ENCODE data around the gene PRX. TPM values are rescaled to one million over a fixed set of nuclear protein-coding genes. Genes with fewer than 3 reads are reported as not detected.
"Not testable (repeated sequence)": the region's sequence is repeated elsewhere in the genome, so short reads cannot be mapped to it uniquely, and the experiment has no call there.

The PRX gene
- total and polyA plus RNA-seq, 4 donors: 3.1 to 7.6 (median 5.1) TPM

DNA sequence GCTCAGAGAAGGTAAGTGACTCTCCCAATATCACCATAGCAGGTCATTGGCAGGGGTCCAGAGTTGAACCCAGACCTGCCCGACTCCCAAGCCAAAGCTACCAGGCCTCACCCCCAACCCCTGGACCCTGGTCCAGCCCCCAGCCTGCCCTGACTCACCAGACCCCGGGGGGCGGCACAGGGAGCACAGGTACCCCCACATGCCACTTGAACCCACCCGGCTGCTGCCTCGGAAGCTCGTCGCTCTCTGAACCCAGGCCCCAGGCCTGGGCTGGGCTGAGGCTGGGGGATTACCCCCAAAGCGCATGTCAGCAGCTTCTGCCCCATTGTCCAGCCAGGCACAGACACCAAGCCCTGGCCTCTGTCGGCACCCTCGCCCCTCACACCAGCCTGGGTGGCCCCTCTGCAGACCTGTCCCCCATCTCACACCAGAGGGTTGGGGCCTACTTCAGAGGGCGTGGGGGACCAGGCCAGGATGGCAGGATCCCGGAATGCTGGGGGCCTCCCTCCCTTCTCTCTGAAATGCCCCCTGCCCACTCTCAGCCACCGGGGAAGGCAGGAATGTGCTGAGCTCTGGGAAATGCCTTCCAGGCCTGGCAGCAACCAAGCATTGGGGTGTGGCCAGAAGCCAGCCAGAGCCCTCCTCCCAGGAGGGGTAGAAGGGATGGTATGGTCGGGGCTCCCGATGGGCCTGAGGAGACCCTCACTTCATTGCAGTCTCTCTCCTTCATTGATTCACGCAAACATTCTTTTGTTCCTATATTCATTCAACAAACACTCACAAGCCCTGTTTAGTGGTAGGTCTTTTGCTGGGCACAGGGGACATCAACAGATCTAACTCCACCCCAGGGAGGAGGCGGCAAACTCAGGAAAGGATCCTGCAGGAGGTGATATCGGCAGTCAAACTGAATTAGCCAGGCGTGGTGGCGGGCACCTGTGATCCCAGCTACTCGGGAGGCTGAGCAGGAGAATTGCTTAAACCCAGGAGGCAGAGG lies 1.7 kb upstream of the PRX start:
- intact Hi-C loops (cut with DNase I): no loop called here
- DNase-seq (no peak), ATAC-seq (ENCODE audit: low FRiP score) (no peak)
- no peaks in the 10 kb centered on the region for H3K4me1 ChIP-seq (ENCODE audit: control insufficient read depth in 1 of 2, insufficient read depth in 2 of 2, low read length in 2 of 2)
- no peaks in the 10 kb centered on the region for H3K9me3 ChIP-seq (ENCODE audit: control insufficient read depth, low read length)
- WGBS, 2 donors: 66 to 71% methylated on average over 21 of the region's 21 CpGs
- no peaks in the 10 kb centered on the region for H3K27me3 ChIP-seq (ENCODE audit: control insufficient read depth in 1 of 2, insufficient read depth in 2 of 2, low read length in 1 of 2)
- no peak overlapping the region for H3K4me3 ChIP-seq (ENCODE audit: low read length in 2 of 2)
- H3K27ac ChIP-seq (ENCODE audit: low read depth in 1 of 2, low read length in 2 of 2): no peak overlapping the region
- no peaks in the 10 kb centered on the region for H3K36me3 ChIP-seq (ENCODE audit: control insufficient read depth in 1 of 2, insufficient read depth in 2 of 2, low read length in 1 of 2)

DNA sequence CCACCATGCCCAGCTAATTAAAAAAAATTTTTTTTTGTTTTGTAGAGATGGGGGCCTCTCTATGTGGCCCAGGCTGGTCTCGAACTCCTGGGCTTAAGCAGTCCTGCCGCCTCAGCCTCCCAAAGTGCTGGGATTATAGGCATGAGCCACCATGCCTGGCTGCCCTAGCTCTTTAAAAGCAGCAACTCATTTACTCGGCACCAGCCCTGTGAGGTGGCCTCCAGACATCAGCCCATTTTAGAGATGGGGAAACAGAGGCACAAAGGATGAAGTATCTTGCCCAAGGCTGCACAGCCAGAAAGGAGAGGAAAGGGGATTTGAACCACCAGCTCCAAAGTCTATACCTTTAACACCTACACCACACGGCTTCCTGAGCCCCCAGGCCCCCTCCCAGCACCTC lies 312 bp downstream of the PRX start:
- intact Hi-C loops (cut with DNase I): no loop called here
- Histone ChIP-seq H3K27me3 (ENCODE audit: control insufficient read depth in 1 of 2, insufficient read depth in 2 of 2, low read length in 1 of 2) (no peaks in the 10 kb centered on the region), H3K27ac (ENCODE audit: low read depth in 1 of 2, low read length in 2 of 2) (no peak overlapping the region), H3K4me1 (ENCODE audit: control insufficient read depth in 1 of 2, insufficient read depth in 2 of 2, low read length in 2 of 2) (no peaks in the 10 kb centered on the region), H3K36me3 (ENCODE audit: control insufficient read depth in 1 of 2, insufficient read depth in 2 of 2, low read length in 1 of 2) (no peaks in the 10 kb centered on the region), H3K4me3 (ENCODE audit: low read length in 2 of 2) (no peak overlapping the region), H3K9me3 (ENCODE audit: control insufficient read depth, low read length) (no peaks in the 10 kb centered on the region)
- ATAC-seq (ENCODE audit: low FRiP score) (no peak), DNase-seq (no peak)
- 72 to 81% methylated on average over 4 of the region's 4 CpGs for WGBS, 2 donors

DNA sequence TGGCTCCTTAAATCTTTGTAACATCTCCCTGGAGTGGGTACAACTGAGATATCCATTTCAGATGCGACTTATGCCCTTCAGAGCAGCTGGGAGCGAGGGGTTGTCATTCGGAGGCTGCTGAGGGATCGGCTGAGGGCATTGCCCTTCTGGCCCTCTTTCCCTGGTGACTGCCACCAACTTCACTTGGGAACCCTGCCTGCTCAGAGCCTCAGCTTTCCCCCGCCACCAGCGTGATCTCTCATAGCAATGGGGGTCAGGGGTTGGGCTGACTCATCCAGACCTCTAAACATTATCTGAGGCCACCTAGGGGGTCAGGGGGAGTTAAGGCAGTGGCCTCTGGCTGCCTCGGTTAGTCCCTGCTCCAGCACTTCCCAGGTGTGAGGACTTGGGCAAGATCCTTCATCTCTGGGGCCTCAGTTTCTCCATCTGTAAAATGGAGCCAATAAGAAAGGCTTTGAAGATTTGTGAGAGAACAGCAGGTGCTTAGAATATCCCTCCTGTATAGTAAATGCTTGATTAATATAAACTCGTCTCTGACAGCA lies 1.1 kb downstream of the PRX start:
- no peaks in the 10 kb centered on the region for H3K9me3 ChIP-seq (ENCODE audit: control insufficient read depth, low read length)
- DNase-seq (no peak), ATAC-seq (ENCODE audit: low FRiP score) (no peak)
- H3K27ac ChIP-seq (ENCODE audit: low read depth in 1 of 2, low read length in 2 of 2): no peak overlapping the region
- 82 to 85% methylated on average over 8 of the region's 8 CpGs for WGBS, 2 donors
- no peak overlapping the region for H3K4me3 ChIP-seq (ENCODE audit: low read length in 2 of 2)
- intact Hi-C loops (cut with DNase I): no loop called here
- no peaks in the 10 kb centered on the region for H3K4me1 ChIP-seq (ENCODE audit: control insufficient read depth in 1 of 2, insufficient read depth in 2 of 2, low read length in 2 of 2)
- H3K36me3 ChIP-seq (ENCODE audit: control insufficient read depth in 1 of 2, insufficient read depth in 2 of 2, low read length in 1 of 2): no peaks in the 10 kb centered on the region
- H3K27me3 ChIP-seq (ENCODE audit: control insufficient read depth in 1 of 2, insufficient read depth in 2 of 2, low read length in 1 of 2): no peaks in the 10 kb centered on the region

DNA sequence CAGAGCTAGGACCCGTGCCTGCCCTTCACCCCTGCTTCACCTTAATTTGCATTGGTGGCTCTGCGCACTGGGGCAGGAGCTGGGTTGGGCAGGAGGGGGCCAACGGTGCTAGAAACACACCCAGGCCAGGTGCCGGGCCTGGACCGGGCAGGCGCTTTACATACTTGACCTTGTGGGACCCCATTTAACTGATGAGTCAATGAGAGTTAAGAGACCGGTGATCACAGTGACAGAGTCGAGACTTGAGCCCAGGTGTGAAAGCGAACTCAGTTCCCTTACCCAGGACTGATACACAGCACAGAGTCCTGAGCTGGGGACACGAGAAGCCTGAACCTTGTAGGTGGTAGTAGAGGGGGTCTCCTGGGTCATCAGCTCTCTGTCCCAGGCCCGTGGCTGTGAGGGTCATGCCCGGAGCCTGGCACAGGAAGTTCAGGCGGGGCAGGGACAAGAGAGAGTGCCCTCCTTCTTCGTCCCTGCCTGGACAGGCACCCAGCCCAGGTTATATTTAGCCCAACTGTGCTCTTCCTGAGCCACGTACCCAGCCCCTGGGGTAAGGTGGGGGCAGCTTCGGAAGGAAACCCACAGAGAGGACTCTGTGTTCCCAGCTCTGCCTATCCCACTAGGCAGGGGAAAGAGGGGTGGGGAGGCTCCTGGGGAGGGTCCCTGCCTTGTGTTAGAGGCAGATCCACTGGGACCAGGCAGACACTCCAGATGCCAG lies 1.9 kb downstream of the PRX start:
- Histone ChIP-seq H3K4me3 (ENCODE audit: low read length in 2 of 2) (no peak overlapping the region), H3K36me3 (ENCODE audit: control insufficient read depth in 1 of 2, insufficient read depth in 2 of 2, low read length in 1 of 2) (no peaks in the 10 kb centered on the region), H3K9me3 (ENCODE audit: control insufficient read depth, low read length) (no peaks in the 10 kb centered on the region), H3K4me1 (ENCODE audit: control insufficient read depth in 1 of 2, insufficient read depth in 2 of 2, low read length in 2 of 2) (no peaks in the 10 kb centered on the region), H3K27ac (ENCODE audit: low read depth in 1 of 2, low read length in 2 of 2) (no peak overlapping the region), H3K27me3 (ENCODE audit: control insufficient read depth in 1 of 2, insufficient read depth in 2 of 2, low read length in 1 of 2) (no peaks in the 10 kb centered on the region)
- ATAC-seq (ENCODE audit: low FRiP score): peak; percentile 19
- no peak for DNase-seq
- intact Hi-C loops (cut with DNase I): no loop called here
- 57 to 58% methylated on average over 16 of the region's 16 CpGs for WGBS, 2 donors

DNA sequence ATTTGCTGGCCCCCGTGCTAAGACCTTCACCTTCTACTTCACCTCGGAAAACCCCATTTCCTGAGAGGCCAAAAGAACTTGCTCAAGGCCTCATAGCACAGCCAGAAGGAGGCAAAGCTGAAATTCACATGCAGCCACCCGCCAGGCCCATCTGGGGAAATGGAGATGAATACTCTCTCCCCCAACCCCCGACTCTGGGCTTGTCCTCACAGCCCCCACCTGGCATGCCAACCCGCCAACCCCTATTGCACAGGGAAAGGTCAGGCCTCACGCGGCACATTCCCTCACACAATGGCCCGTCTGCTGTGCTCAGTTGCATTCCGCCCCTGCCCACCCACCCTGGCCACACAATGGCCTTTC lies 3.2 kb downstream of the PRX start:
- no peaks in the 10 kb centered on the region for H3K36me3 ChIP-seq (ENCODE audit: control insufficient read depth in 1 of 2, insufficient read depth in 2 of 2, low read length in 1 of 2)
- H3K4me3 ChIP-seq (ENCODE audit: low read length in 2 of 2): no peak overlapping the region
- no peaks in the 10 kb centered on the region for H3K9me3 ChIP-seq (ENCODE audit: control insufficient read depth, low read length)
- DNase-seq (no peak), ATAC-seq (ENCODE audit: low FRiP score) (no peak)
- 83 to 84% methylated on average over 9 of the region's 9 CpGs for WGBS, 2 donors
- intact Hi-C loops (cut with DNase I): no loop called here
- H3K27me3 ChIP-seq (ENCODE audit: control insufficient read depth in 1 of 2, insufficient read depth in 2 of 2, low read length in 1 of 2): no peaks in the 10 kb centered on the region
- H3K27ac ChIP-seq (ENCODE audit: low read depth in 1 of 2, low read length in 2 of 2): no peak overlapping the region
- no peaks in the 10 kb centered on the region for H3K4me1 ChIP-seq (ENCODE audit: control insufficient read depth in 1 of 2, insufficient read depth in 2 of 2, low read length in 2 of 2)

DNA sequence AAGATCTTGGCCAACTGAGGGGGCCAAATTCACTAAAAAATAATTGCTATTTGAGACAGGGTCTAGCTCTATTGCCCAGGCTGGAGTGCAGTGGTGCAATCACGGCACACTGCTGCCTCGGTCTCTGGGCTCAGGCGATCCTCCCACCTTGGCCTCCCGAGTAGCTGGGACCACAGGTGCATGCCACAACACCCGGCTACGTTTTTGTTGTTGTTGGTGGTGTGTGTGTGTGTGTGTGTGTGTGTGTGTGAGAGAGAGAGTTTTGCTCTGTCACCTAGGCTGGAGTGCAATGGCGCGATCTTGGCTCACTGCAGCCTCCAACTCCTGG lies 4.6 kb downstream of the PRX start:
- WGBS, 2 donors: 76 to 80% methylated on average over 8 of the region's 8 CpGs
- H3K27ac ChIP-seq (ENCODE audit: low read depth in 1 of 2, low read length in 2 of 2); intact Hi-C loops (cut with DNase I): not testable (repeated sequence)

DNA sequence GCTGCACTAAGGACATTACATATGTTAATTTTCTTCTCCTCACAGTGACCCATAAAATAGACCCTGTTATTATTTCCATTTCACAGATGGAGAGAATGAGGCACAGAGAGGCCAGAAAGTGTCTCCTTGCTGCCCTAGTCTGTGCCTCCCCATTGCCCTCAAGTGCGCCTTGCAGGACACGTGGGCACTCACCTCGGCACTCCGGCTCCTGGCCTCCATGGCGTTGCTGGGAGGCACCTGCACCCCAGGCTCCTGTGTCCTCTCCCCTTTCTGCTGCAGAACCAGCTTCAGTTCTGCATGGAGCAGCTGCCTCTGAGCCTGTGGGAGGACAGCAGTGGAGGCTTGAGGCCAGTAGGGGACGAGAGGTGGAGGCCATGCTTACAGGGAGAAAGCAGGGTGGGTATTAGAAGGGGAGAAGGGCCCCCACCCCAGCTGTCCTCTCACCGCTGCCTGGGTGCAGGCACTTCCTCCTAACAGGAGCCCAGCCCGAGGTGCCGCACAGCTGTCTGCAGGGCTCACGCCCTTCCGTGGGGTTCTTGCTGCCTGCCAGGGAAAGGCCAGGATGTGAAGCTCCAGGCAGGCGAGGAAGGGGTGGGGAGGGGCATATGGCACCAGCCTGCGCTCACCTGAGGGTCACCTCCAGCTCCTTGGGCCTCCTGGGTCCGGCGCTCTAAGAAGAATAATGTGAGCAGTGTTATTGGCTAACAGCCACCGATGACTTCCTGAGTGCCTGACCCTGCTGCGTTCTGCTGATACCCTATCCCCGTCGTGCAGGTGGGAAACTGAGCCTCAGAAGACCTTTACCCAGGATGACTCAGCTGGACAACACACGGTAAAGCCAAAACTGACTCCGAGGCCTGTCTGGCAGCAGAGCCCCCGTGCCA lies 5.2 kb downstream of the PRX start:
- WGBS, 2 donors: 62 to 67% methylated on average over 22 of the region's 22 CpGs

More for the DNA sequence above, 4.6 kb downstream of the PRX start:
- H3K27me3 ChIP-seq (ENCODE audit: control insufficient read depth in 1 of 2, insufficient read depth in 2 of 2, low read length in 1 of 2); H3K4me3 ChIP-seq (ENCODE audit: low read length in 2 of 2); H3K36me3 ChIP-seq (ENCODE audit: control insufficient read depth in 1 of 2, insufficient read depth in 2 of 2, low read length in 1 of 2); H3K9me3 ChIP-seq (ENCODE audit: control insufficient read depth, low read length); ATAC-seq (ENCODE audit: low FRiP score); H3K4me1 ChIP-seq (ENCODE audit: control insufficient read depth in 1 of 2, insufficient read depth in 2 of 2, low read length in 2 of 2); DNase-seq: not testable (repeated sequence)

DNA sequence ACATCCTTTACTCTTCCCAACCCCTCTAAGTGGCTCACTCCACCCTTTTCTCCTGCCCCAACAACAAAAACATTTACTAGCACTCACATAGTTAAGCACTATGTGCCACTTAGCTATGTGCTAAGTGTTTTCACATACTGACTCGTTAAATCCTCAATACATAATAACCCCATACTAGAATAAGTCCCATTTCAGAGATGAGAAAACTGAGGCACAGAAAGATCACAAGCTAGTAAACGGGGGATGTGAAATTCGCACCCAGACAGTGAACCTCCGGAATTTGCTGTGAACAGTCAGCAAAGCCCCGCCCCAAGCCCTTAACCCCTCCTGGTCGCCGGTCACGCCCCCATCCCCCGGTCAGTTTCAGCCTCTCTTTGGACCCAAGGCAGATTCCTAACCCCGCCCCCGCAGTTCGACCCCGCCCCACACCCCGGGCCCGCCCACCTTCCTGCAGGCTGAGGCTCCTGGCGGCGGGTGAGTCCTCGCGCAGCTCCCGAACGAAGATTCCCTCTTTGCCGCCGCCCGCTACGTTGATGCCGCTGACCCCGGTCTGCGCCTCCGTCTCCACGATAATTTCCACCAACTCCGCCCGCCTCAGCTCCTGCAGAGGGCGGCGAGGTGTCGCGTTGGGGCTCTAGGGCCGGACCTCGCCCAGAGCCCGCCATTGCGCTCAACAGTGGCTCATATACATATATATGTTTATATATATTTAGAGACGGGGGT lies 9.8 kb downstream of the PRX start:
- H3K27ac ChIP-seq (ENCODE audit: low read depth in 1 of 2, low read length in 2 of 2): peak overlapping the region in 1 of 2 donors; percentile 69
- intact Hi-C loops (cut with DNase I): loop anchor here in 1 of 2 donors (2.0 to 5.0 kb wide), 2 partner anchors 41 to 56 kb away; partner anchors contain the start of genes C19orf47, PLD3 and SERTAD3
- no peaks in the 10 kb centered on the region for H3K9me3 ChIP-seq (ENCODE audit: control insufficient read depth, low read length)
- WGBS, 2 donors: 0 to 1% methylated on average over 35 to 41 of the region's 41 CpGs
- H3K36me3 ChIP-seq (ENCODE audit: control insufficient read depth in 1 of 2, insufficient read depth in 2 of 2, low read length in 1 of 2): no peaks in the 10 kb centered on the region
- peak overlapping the region; percentile 39 to 44 for H3K4me3 ChIP-seq (ENCODE audit: low read length in 2 of 2)
- ATAC-seq (ENCODE audit: low FRiP score) (peak; percentile 94), DNase-seq (peak; percentile 96 to 98)
- H3K4me1 ChIP-seq (ENCODE audit: control insufficient read depth in 1 of 2, insufficient read depth in 2 of 2, low read length in 2 of 2): no peaks in the 10 kb centered on the region
- no peaks in the 10 kb centered on the region for H3K27me3 ChIP-seq (ENCODE audit: control insufficient read depth in 1 of 2, insufficient read depth in 2 of 2, low read length in 1 of 2)

More for the DNA sequence above, 5.2 kb downstream of the PRX start:
- intact Hi-C loops (cut with DNase I): no loop called here
- Histone ChIP-seq H3K27ac (ENCODE audit: low read depth in 1 of 2, low read length in 2 of 2) (no peak overlapping the region), H3K9me3 (ENCODE audit: control insufficient read depth, low read length) (no peaks in the 10 kb centered on the region), H3K4me3 (ENCODE audit: low read length in 2 of 2) (no peak overlapping the region), H3K27me3 (ENCODE audit: control insufficient read depth in 1 of 2, insufficient read depth in 2 of 2, low read length in 1 of 2) (no peaks in the 10 kb centered on the region), H3K36me3 (ENCODE audit: control insufficient read depth in 1 of 2, insufficient read depth in 2 of 2, low read length in 1 of 2) (no peaks in the 10 kb centered on the region), H3K4me1 (ENCODE audit: control insufficient read depth in 1 of 2, insufficient read depth in 2 of 2, low read length in 2 of 2) (no peaks in the 10 kb centered on the region)
- no peak for ATAC-seq (ENCODE audit: low FRiP score)
- DNase-seq: no peak
